H1 (cell line): ENCODE results near the gene HINT3. TPM values are rescaled to one million over a fixed set of nuclear protein-coding genes. Genes with fewer than 3 reads are reported as not detected.

Source experiments
- CTCF ChIA-PET: fragments of 300-600 bp; sonication (Branson Sonifier 250); formaldehyde crosslinking; loops from one replicate; lab custom pipeline; 2021; ENCODE audit not compliant: partially characterized antibody; lab: Charles Lee
- POLR2A ChIA-PET: fragments of 300-600 bp; sonication (Branson Sonifier 250); formaldehyde crosslinking; loops from one replicate; lab custom pipeline; 2021; ENCODE audit warnings: inconsistent platforms; ENCODE audit not compliant: partially characterized antibody; lab: Charles Lee
- DNase-seq, 2 experiments: peaks; one replicate each; pipeline versions ENCODE4 v3.0.0 to v3.0.0-alpha.2; 2010 to 2022; ENCODE audit warnings: low spot score in 2 of 2, low read depth in 1 of 2, mixed read lengths in 1 of 2
- FAIRE-seq: peaks from 2 replicates; lab custom pipeline; 2011; peaks lifted over from hg19 to GRCh38; lab: Jason Lieb, UNC
- H2AFZ ChIP-seq: 2 replicates; pipeline ENCODE4 v1.8.1; 2012; ENCODE audit warnings: low read length, inconsistent platforms
- H2AK5ac ChIP-seq: 2 replicates; pipeline ENCODE4 v1.6.1; 2013; ENCODE audit warnings: low read depth, low read length
- H2BK120ac ChIP-seq: replicated peaks from 2 replicates; pipeline ENCODE3; 2013; ENCODE audit warnings: low read depth, low read length, inconsistent platforms
- H2BK12ac ChIP-seq: 2 replicates; pipeline ENCODE4 v1.6.1; 2013; ENCODE audit warnings: low read depth, low read length
- H2BK15ac ChIP-seq: 2 replicates; pipeline ENCODE4 v1.6.1; 2013; ENCODE audit warnings: low read length
- H2BK20ac ChIP-seq: 2 replicates; pipeline ENCODE4 v1.6.1; 2013; ENCODE audit warnings: low read length
- H2BK5ac ChIP-seq: 2 replicates; pipeline ENCODE4 v1.6.1; 2013; ENCODE audit warnings: low read depth, low read length
- H3K14ac ChIP-seq: 2 replicates; pipeline ENCODE4 v1.6.1; 2013; ENCODE audit warnings: inconsistent platforms; ENCODE audit not compliant: insufficient read length
- H3K18ac ChIP-seq: 2 replicates; pipeline ENCODE4 v1.6.1; 2013; ENCODE audit warnings: low read length; ENCODE audit errors: extremely low read depth
- H3K23ac ChIP-seq: 2 replicates; pipeline ENCODE4 v1.6.1; 2013; ENCODE audit warnings: inconsistent platforms; ENCODE audit not compliant: insufficient read length
- H3K23me2 ChIP-seq: 2 replicates; pipeline ENCODE4 v1.6.1; 2013; ENCODE audit warnings: low read depth, low read length
- H3K27ac ChIP-seq: 2 replicates; pipeline ENCODE4 v1.6.1; 2011; ENCODE audit warnings: low read depth, low read length, inconsistent platforms
- H3K27me3 ChIP-seq, 4 experiments: replicated peaks in 1 of 4; 1 replicate in 1 of 4; 2 replicates in 3 of 4; pipeline versions ENCODE4 v1.6.1 to v1.8.1; 2011 to 2013; ENCODE audit warnings: low read length in 3 of 4, mild to moderate bottlenecking in 3 of 4, inconsistent platforms in 2 of 4, mixed read lengths in 2 of 4, moderate library complexity in 1 of 4; ENCODE audit not compliant: control insufficient read depth in 3 of 4, insufficient read depth in 3 of 4; ENCODE audit errors: extremely low read depth in 1 of 4
- H3K36me3 ChIP-seq, 4 experiments: 2 replicates each; pipeline versions ENCODE4 v1.6.1 to v1.8.1; 2011 to 2013; ENCODE audit warnings: mild to moderate bottlenecking in 4 of 4, low read length in 3 of 4, moderate library complexity in 2 of 4, control low read depth in 1 of 4, inconsistent platforms in 1 of 4; ENCODE audit not compliant: insufficient read depth in 4 of 4, control insufficient read depth in 2 of 4
- H3K4ac ChIP-seq: replicated peaks from 2 replicates; pipeline ENCODE3; 2013; ENCODE audit warnings: low read length, low read depth, mixed read lengths, inconsistent platforms; ENCODE audit not compliant: insufficient read length
- H3K4me1 ChIP-seq, 4 experiments: replicated peaks in 1 of 4; 1 replicate in 1 of 4; 2 replicates in 3 of 4; pipeline versions ENCODE4 v1.6.1 to v1.8.1; 2011 to 2013; ENCODE audit warnings: low read length in 3 of 4, inconsistent platforms in 2 of 4, mixed read lengths in 1 of 4; ENCODE audit not compliant: insufficient read depth in 4 of 4, control insufficient read depth in 3 of 4
- H3K4me2 ChIP-seq, 2 experiments: 2 replicates each; pipeline versions ENCODE4 v1.6.1 to v1.8.1; 2011 to 2013; ENCODE audit warnings: low read depth in 2 of 2, low read length in 2 of 2, control low read depth in 1 of 2, inconsistent platforms in 1 of 2, mild to moderate bottlenecking in 1 of 2; ENCODE audit not compliant: insufficient read depth in 1 of 2
- H3K4me3 ChIP-seq, 4 experiments: fragments of 200-600, 300-600 bp in 1 of 4; sonication (generic), shearing (Covaris generic), sonication (Bioruptor Twin) in 1 of 4; 2 replicates each; pipeline versions ENCODE4 v1.5.1 to v1.8.1; 2011 to 2016; ENCODE audit warnings: low read length in 4 of 4, low read depth in 3 of 4, control low read depth in 2 of 4, inconsistent platforms in 2 of 4, mild to moderate bottlenecking in 2 of 4, mixed read lengths in 1 of 4, moderate library complexity in 1 of 4; ENCODE audit not compliant: insufficient read depth in 2 of 4; ENCODE audit errors: extremely low read depth in 1 of 4
- H3K56ac ChIP-seq: replicated peaks from 2 replicates; pipeline ENCODE3; 2013; ENCODE audit warnings: low read depth, mild to moderate bottlenecking, mixed read lengths, low read length, inconsistent platforms; ENCODE audit not compliant: insufficient read length
- H3K79me1 ChIP-seq: 2 replicates; pipeline ENCODE4 v1.6.1; 2013; ENCODE audit warnings: low read depth, low read length, control low read depth
- H3K79me2 ChIP-seq, 2 experiments: 2 replicates each; pipeline versions ENCODE4 v1.6.1 to v1.8.1; 2012 to 2013; ENCODE audit warnings: low read length in 2 of 2, mild to moderate bottlenecking in 2 of 2, inconsistent platforms in 1 of 2; ENCODE audit not compliant: insufficient read depth in 2 of 2, control insufficient read depth in 1 of 2
- H3K9ac ChIP-seq, 4 experiments: replicated peaks in 1 of 4; 1 replicate in 1 of 4; 2 replicates in 3 of 4; pipeline versions ENCODE4 v1.6.1 to v1.8.1; 2011 to 2013; ENCODE audit warnings: low read depth in 3 of 4, low read length in 3 of 4, control low read depth in 2 of 4, mild to moderate bottlenecking in 2 of 4, moderate library complexity in 2 of 4, inconsistent platforms in 1 of 4; ENCODE audit errors: extremely low read depth in 1 of 4
- H3K9me3 ChIP-seq, 2 experiments: 2 replicates each; pipeline versions ENCODE4 v1.6.1 to v1.8.1; 2012 to 2013; ENCODE audit warnings: mild to moderate bottlenecking in 2 of 2, moderate library complexity in 2 of 2, control low read depth in 1 of 2, inconsistent platforms in 1 of 2, low read depth in 1 of 2, low read length in 1 of 2, mixed read lengths in 1 of 2; ENCODE audit not compliant: insufficient read depth in 2 of 2
- H4K20me1 ChIP-seq, 2 experiments: replicated peaks in 1 of 2; 2 replicates each; pipeline versions ENCODE3 to v1.8.1; 2011 to 2013; ENCODE audit warnings: inconsistent platforms in 2 of 2, low read length in 2 of 2, mild to moderate bottlenecking in 1 of 2; ENCODE audit not compliant: insufficient read depth in 2 of 2, control insufficient read depth in 1 of 2
- H4K5ac ChIP-seq: 2 replicates; pipeline ENCODE4 v1.6.1; 2013; ENCODE audit warnings: low read length, low read depth, mixed read lengths, inconsistent platforms; ENCODE audit not compliant: insufficient read length
- H4K8ac ChIP-seq: 2 replicates; pipeline ENCODE4 v1.8.0; 2013; ENCODE audit warnings: mild to moderate bottlenecking, moderate library complexity, low read length, inconsistent platforms; ENCODE audit not compliant: insufficient read depth; ENCODE audit errors: extremely low read depth
- H4K91ac ChIP-seq: replicated peaks from 2 replicates; pipeline ENCODE3; 2013; ENCODE audit warnings: low read length, mixed read lengths, inconsistent platforms; ENCODE audit not compliant: insufficient read length
- BCL11A ChIP-seq, 2 experiments: IDR thresholded peaks; one replicate each; pipeline ENCODE4 v1.6.1; 2011; ENCODE audit warnings: low read depth in 2 of 2, low read length in 2 of 2, mild to moderate bottlenecking in 2 of 2
- EZH2 ChIP-seq: fragments of 200-600 bp; sonication (generic); IDR thresholded peaks from 2 replicates; pipeline ENCODE4 v1.7.1; 2012; ENCODE audit warnings: low read depth, mild to moderate bottlenecking, moderate library complexity, low read length, inconsistent platforms; ENCODE audit not compliant: severe bottlenecking
- POLR2A ChIP-seq, 2 experiments: IDR thresholded peaks; 1 replicate in 1 of 2; 2 replicates in 1 of 2; pipeline ENCODE4 v1.6.1; 2011; ENCODE audit warnings: low read depth in 2 of 2, low read length in 2 of 2, mild to moderate bottlenecking in 2 of 2; ENCODE audit errors: control extremely low read depth in 1 of 2
- SIX5 ChIP-seq: IDR thresholded peaks from 2 replicates; pipeline ENCODE4 v1.6.1; 2011; ENCODE audit warnings: mild to moderate bottlenecking, low read depth, low read length
- WGBS, 2 experiments: shearing (Covaris generic) in 1 of 2; methylation state at CpG; one replicate each; pipeline versions ENCODE4 v1.1.6 to v1.1.7; 2013 to 2015; ENCODE audit warnings: low lambda C conversion rate in 2 of 2, mixed read lengths in 2 of 2, inconsistent platforms in 1 of 2, low coverage in 1 of 2, missing lambda C conversion rate in 1 of 2; ENCODE audit not compliant: insufficient replicate concordance in 2 of 2, insufficient coverage in 1 of 2, insufficient read length in 1 of 2; ENCODE audit errors: extremely low coverage in 1 of 2, missing lambda C conversion rate in 1 of 2; 5-methylcytosine and 5-hydroxymethylcytosine counted together
- polyA plus RNA-seq, 7 experiments: library from polyadenylated mRNA; depleted of rRNA in 3 of 7; stranded (reverse) in 5 of 7; unstranded in 2 of 7; fragments of >200 nt in 5 of 7; fragments of 200-250 nt in 2 of 7; gene quantifications; 1 replicate in 5 of 7; 2 replicates in 1 of 7; 4 replicates in 1 of 7; pipeline versions ENCODE4 v1.2.1 to v1.2.3, GENCODE V29; 2011 to 2013; ENCODE audit warnings: missing spikeins in 2 of 7, mixed read lengths in 2 of 7
- total RNA-seq: library from RNA; stranded (reverse); fragmentation: NEBNext Ultra II Directional; extraction: Animal tissue kit (Norgen Biotek cat#: 25700); gene quantifications from 2 replicates; pipeline ENCODE4 v1.2.1, GENCODE V29; 2021

The HINT3 gene
- total and polyA plus RNA-seq, 2 of the 8 experiments (the other 6 are each of a cell fraction or from before 2014, with no cell fraction given): 1.2 to 7.8 TPM

- no peaks in the 10 kb centered on the region for H3K36me3 ChIP-seq
- H3K23ac ChIP-seq: no peak overlapping the region
- no peak overlapping the region for H2BK5ac ChIP-seq
- peaks cover 9% of the 10 kb centered on the region for H3K23me2 ChIP-seq
- H2BK20ac ChIP-seq: no peak overlapping the region
- no peak overlapping the region for H3K56ac ChIP-seq
- H4K8ac ChIP-seq: no peak overlapping the region
- H3K9me3 ChIP-seq: no peaks in the 10 kb centered on the region
- peaks cover 0 to 27% of the 10 kb centered on the region in 2 experiments; a peak in 3 of 4 replicates for H3K79me2 ChIP-seq
- no peak overlapping the region for H2AFZ ChIP-seq
- POLR2A ChIA-PET: no interaction called here
- H2BK12ac ChIP-seq: no peak overlapping the region
- H3K14ac ChIP-seq: no peak overlapping the region
- CTCF ChIA-PET: interaction anchor here (1.4 kb wide), 1 partner anchor 673 kb away, joined by 3 read pairs; no protein-coding TSS in a partner anchor
- no peak overlapping the region for H3K4ac ChIP-seq
- H3K9ac ChIP-seq: no peak overlapping the region
- FAIRE-seq: no peak
- H4K5ac ChIP-seq: no peak overlapping the region
- no peaks in the 10 kb centered on the region; the same call in 1 of the 2 replicates for H3K79me1 ChIP-seq
- H3K4me3 ChIP-seq: no peak overlapping the region
- no peaks in the 10 kb centered on the region for H3K27me3 ChIP-seq
- no peak overlapping the region for H3K4me2 ChIP-seq
- DNase-seq: no peak
- no peak overlapping the region for H4K91ac ChIP-seq
- H2BK120ac ChIP-seq: no peak overlapping the region
- peaks cover 0 to 6% (median 1%) of the 10 kb centered on the region in 4 experiments; a peak in 3 of 7 replicates for H3K4me1 ChIP-seq
- WGBS, 2 experiments: 70% methylated on average over 4 of the region's 4 CpGs; no CpG with 5 or more reads in 1 of the 2 experiments
- no peak overlapping the region for H2AK5ac ChIP-seq
- TF ChIP-seq POLR2A (IDR thresholded peaks at IDR 0.05; ENCODE audit: control extremely low read depth in 1 of 2, low read depth in 2 of 2, low read length in 2 of 2) (no peak), EZH2 (no peak), BCL11A (IDR thresholded peaks at IDR 0.05; ENCODE audit: low read depth in 2 of 2, low read length in 2 of 2) (no peak), SIX5 (no peak)
- H4K20me1 ChIP-seq: no peaks in the 10 kb centered on the region
- H3K27ac ChIP-seq: no peak overlapping the region
- no peak overlapping the region for H3K18ac ChIP-seq
- H2BK15ac ChIP-seq: no peak overlapping the region
These were observed 26.8 kb downstream of the HINT3 start for GRCh38 chr6:125983246-125983945.
